GM12865 (cell line): Measurements from ENCODE around the gene FAM81A.

ENCODE experiments used
- DNase-seq: peaks from one replicate; pipeline ENCODE4 v3.0.0; 2010; ENCODE audit warnings: low read depth
- H3K4me3 ChIP-seq: 2 replicates; pipeline ENCODE4 v1.5.1; 2011; ENCODE audit warnings: mild to moderate bottlenecking, low read depth, low read length, control low read depth
- TF ChIP-seq, protein P1 (sequence below): IDR thresholded peaks from 2 replicates; pipeline ENCODE4 v1.5.1; 2011; ENCODE audit warnings: low read length, control low read depth, low read depth, inconsistent platforms; ENCODE audit not compliant: insufficient read depth; ENCODE audit errors: missing control alignments

The FAM81A gene

GRCh38 chr15:59439576-59439975 lies 1.6 kb downstream of the FAM81A start:
- DNase-seq = no peak
- TF ChIP-seq, protein P1, sequence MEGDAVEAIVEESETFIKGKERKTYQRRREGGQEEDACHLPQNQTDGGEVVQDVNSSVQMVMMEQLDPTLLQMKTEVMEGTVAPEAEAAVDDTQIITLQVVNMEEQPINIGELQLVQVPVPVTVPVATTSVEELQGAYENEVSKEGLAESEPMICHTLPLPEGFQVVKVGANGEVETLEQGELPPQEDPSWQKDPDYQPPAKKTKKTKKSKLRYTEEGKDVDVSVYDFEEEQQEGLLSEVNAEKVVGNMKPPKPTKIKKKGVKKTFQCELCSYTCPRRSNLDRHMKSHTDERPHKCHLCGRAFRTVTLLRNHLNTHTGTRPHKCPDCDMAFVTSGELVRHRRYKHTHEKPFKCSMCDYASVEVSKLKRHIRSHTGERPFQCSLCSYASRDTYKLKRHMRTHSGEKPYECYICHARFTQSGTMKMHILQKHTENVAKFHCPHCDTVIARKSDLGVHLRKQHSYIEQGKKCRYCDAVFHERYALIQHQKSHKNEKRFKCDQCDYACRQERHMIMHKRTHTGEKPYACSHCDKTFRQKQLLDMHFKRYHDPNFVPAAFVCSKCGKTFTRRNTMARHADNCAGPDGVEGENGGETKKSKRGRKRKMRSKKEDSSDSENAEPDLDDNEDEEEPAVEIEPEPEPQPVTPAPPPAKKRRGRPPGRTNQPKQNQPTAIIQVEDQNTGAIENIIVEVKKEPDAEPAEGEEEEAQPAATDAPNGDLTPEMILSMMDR = no peak
- no peak overlapping the region for H3K4me3 ChIP-seq

DNA sequence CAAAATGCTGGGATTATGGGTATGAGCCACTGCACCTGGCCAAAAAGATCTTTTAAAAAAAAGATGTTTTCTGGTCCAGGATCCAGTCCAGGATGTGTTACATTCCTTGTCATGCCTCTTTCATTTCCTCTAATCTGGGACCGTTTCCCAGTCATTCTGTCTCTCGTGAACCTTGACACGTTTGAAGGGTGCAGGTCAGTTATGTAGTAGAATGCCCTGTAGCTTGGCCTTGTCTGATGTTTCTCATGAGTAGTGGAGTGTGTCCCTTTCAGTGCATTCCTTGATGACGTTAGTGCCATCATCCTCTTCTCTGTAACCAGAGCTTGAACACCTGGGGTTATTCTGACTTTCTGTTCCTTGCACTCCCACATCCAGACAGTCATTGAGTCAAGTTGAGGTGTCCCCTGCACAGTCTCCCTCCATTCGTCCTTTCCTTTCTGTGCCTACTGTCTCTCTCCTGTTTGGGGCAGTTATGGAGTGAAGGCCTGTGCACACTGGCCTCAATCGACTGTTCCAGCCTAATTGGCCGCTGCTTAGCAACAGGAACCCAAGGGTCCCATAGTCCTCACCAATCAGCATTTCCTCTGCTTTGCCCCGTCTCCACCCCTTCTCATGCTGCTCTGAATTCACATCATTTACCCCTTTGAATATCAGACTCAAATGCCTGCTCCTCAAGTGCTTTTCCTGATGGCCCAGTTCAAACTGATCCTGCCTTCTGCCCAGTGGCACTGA lies 5.5 kb downstream of the FAM81A start:
- TF ChIP-seq, protein P1 = no peak
- no peak overlapping the region for H3K4me3 ChIP-seq
- DNase-seq = peak; percentile 34

GRCh38 chr15:59444081-59444835 lies 6.3 kb downstream of the FAM81A start:
- H3K4me3 ChIP-seq = no peak overlapping the region
- no peak for DNase-seq
- TF ChIP-seq, protein P1 = no peak

DNA sequence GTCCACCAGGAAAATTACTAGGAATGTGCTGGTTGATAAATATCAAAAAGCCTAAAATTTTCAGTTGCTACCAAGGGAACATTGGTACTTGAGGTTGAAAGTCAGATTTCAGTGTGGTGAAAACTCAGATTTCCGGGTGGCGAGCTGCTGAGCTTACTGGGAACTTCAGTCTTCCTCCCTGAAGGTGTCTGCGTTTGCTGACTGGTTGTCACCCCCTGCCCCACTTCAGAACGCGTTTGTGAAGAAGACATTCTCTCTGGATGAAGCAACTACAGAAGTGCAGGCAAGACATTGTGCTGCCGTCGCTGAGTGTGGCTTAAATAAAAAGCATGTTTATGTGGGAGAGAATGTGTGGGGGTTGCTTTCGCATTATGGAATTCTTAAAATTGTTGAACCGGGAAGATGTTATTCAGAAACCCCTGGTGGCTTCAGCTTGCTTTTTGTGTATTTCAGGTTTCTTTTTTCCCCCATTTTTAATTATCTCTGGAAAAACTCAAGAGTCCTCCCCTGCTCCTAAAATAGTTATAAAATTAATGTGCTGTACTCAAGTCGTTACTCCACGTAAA lies 7.1 kb downstream of the FAM81A start:
- TF ChIP-seq, protein P1 = no peak
- H3K4me3 ChIP-seq = no peak overlapping the region
- DNase-seq = no peak

DNA sequence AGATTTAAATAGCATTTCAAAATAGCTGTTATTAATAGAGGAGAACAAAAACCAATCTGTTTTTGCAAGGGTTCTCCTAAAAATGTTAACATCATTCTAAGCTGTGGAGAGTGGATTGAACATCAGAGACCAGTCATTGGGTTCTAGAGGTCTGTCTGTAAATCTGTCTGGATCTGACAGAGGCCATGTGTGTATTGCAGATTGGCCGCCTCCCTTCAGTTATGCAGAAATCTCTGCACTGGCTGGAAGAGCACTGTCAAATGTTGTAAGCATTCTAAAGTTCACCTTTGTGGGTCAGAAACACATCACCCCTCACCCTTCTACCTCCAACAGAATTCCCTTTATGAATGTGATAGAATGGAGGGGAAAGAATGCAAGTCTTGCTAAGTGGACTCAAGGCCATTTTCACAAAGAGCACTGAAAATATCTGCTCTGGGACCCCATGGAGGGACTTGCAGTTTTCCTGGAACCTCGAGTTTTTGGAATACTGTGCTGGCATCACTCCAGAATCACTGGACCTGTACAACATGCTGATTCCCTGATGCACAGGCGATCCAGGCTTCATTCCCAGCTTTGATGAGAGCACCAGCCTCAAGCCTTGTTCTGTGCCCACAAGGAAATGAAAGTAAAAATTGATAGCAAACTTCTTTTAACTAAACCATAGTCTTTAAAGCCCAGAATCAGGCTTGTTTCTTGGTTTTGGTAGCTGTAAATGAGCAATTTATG lies 8.4 kb downstream of the FAM81A start:
- TF ChIP-seq, protein P1 = no peak

DNA sequence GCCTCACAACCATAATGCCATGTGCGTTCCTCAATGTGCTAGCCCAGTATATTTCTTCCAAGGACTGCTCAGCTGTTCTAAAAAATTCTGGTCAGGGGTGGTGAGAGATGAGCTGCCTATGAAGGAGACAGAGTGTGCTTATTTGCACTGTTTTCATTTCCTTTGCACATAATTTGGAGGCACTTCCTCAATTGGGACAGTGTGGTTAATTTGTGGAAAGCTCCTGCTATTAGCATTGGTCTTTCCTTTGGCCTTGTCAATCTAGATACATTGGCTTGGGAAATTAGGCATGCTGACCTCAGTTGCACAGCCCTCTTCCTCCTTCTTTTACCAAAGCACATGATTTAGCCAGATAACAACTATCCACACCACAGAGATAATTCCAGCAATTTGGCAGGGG lies 9.4 kb downstream of the FAM81A start:
- DNase-seq = no peak
- no peak overlapping the region for H3K4me3 ChIP-seq
- TF ChIP-seq, protein P1 = no peak

More for the DNA sequence above, 8.4 kb downstream of the FAM81A start:
- H3K4me3 ChIP-seq = no peak overlapping the region
- no peak for DNase-seq
